C4-2B (cell line): ENCODE results near the gene CASZ1.
A peak's percentile ranks its signal among the peaks of the same experiment; 100 is the strongest.

Experiments used
- H3K27ac ChIP-seq: fragments of 450-650 bp; 2 replicates; pipeline ENCODE4 v1.5.1; 2017
- CTCF ChIP-seq: fragments of 450-650 bp; conservative IDR thresholded peaks from 2 replicates; pipeline ENCODE4 v1.5.1; 2017; ENCODE audit warnings: mild to moderate bottlenecking
- ZFX ChIP-seq: fragments of 450-650 bp; IDR thresholded peaks from 2 replicates; pipeline ENCODE4 v1.6.1; 2017

Gene CASZ1

GRCh38 chr1:10671622-10672342, 124.7 kb downstream of the CASZ1 start:
- H3K27ac ChIP-seq, result peak overlapping the region; percentile 8; the same call in 1 of the 2 replicates
- TF ChIP-seq ZFX (no peak), CTCF (no peak)

- peak overlapping the region; percentile 8; the same call in 1 of the 2 replicates for H3K27ac ChIP-seq
- TF ChIP-seq CTCF (no peak), ZFX (no peak)
These were observed 125.4 kb downstream of the CASZ1 start for GRCh38 chr1:10671090-10671489.

GRCh38 chr1:10670190-10670589, 126.3 kb downstream of the CASZ1 start:
- TF ChIP-seq ZFX (no peak), CTCF (no peak)
- no peak overlapping the region; the same call in 1 of the 2 replicates for H3K27ac ChIP-seq

GRCh38 chr1:10669570-10669969, 126.9 kb downstream of the CASZ1 start:
- TF ChIP-seq ZFX, result no peak
- no peak for TF ChIP-seq CTCF
- H3K27ac ChIP-seq, result no peak overlapping the region; the same call in 1 of the 2 replicates

- TF ChIP-seq CTCF (no peak), ZFX (no peak)
- peak overlapping the region; percentile 13 for H3K27ac ChIP-seq
These were observed 128.3 kb downstream of the CASZ1 start for GRCh38 chr1:10667861-10668761.

- peak overlapping the region; percentile 76 for H3K27ac ChIP-seq
- no peak for TF ChIP-seq ZFX
- no peak for TF ChIP-seq CTCF
These were observed 130.3 kb downstream of the CASZ1 start for GRCh38 chr1:10665930-10666850.
